Measurements from ENCODE around the gene SLC35F2. TPM values are rescaled to one million over a fixed set of nuclear protein-coding genes. Genes with fewer than 3 reads are reported as not detected.

SLC35F2 gene
- total and polyA plus RNA-seq, 2 of the 13 experiments (the other 11 are each of a cell fraction or from before 2014, with no cell fraction given): 5.8 to 20.3 TPM

- no peak for ATAC-seq
- no peak for TF ChIP-seq NONO (IDR thresholded peaks at IDR 0.05)
- no peak for TF ChIP-seq NONO (CRISPR knock-in tag; conservative IDR thresholded peaks at IDR 0.05)
- no peak for TF ChIP-seq SCMH1 (CRISPR knock-in tag; IDR thresholded peaks at IDR 0.05; ENCODE audit: borderline replicate concordance)
- no peak for TF ChIP-seq TSC22D2 (CRISPR knock-in tag; IDR thresholded peaks at IDR 0.05; ENCODE audit: borderline replicate concordance)
- no peak for TF ChIP-seq AHR (CRISPR knock-in tag; IDR thresholded peaks at IDR 0.05)
- no peak for TF ChIP-seq ZNF280B (CRISPR knock-in tag; IDR thresholded peaks at IDR 0.05; ENCODE audit: borderline replicate concordance)
- TF ChIP-seq RCOR2 (CRISPR knock-in tag; IDR thresholded peaks at IDR 0.05): no peak
- TF ChIP-seq HNRNPL (IDR thresholded peaks at IDR 0.05; ENCODE audit: low read depth, low read length): no peak
- no peak for TF ChIP-seq ZNF660 (CRISPR knock-in tag; IDR thresholded peaks at IDR 0.05; ENCODE audit: borderline replicate concordance, low read depth)
- no peak for TF ChIP-seq TP53 (CRISPR knock-in tag; conservative IDR thresholded peaks at IDR 0.05)
- TF ChIP-seq ZBTB2 (CRISPR knock-in tag; IDR thresholded peaks at IDR 0.05; ENCODE audit: low read depth): no peak
- no peak for TF ChIP-seq RBM22 (optimal IDR thresholded peaks at IDR 0.05; ENCODE audit: low read length)
- TF ChIP-seq SRF (IDR thresholded peaks at IDR 0.05; ENCODE audit: low read depth, low read length): no peak
- TF ChIP-seq ZNF510 (CRISPR knock-in tag; IDR thresholded peaks at IDR 0.05; ENCODE audit: low read depth): no peak
- no peak for TF ChIP-seq FIP1L1 (IDR thresholded peaks at IDR 0.05; ENCODE audit: borderline replicate concordance, insufficient read depth, low read depth, low read length)
- no peak for TF ChIP-seq HNRNPH1 (optimal IDR thresholded peaks at IDR 0.05; ENCODE audit: low read depth, low read length)
- TF ChIP-seq SP4 (CRISPR knock-in tag; IDR thresholded peaks at IDR 0.05): no peak
- no peak for TF ChIP-seq PBX2 (CRISPR knock-in tag; IDR thresholded peaks at IDR 0.05)
- no peak for TF ChIP-seq ZNF496 (CRISPR knock-in tag; IDR thresholded peaks at IDR 0.05; ENCODE audit: insufficient replicate concordance)
These were observed 23.6 kb downstream of the SLC35F2 start for GRCh38 chr11:107834995-107835394.

More at GRCh38 chr11:107834995-107835394, 23.6 kb downstream of the SLC35F2 start:
- Histone ChIP-seq H4K20me1 (ENCODE audit: insufficient read depth, low read length) (no peaks in the 10 kb centered on the region), H3K79me2 (ENCODE audit: insufficient read depth, low read length) (peaks cover 2% of the 10 kb centered on the region), H3K9ac (ENCODE audit: insufficient read depth, low read depth, low read length) (no peak overlapping the region), H3K36me3 (replicated peaks in 1 of 2; ENCODE audit: control insufficient read depth in 1 of 2, insufficient read depth in 2 of 2, low read length in 2 of 2) (no peaks in the 10 kb centered on the region), H3K27me3 (ENCODE audit: control insufficient read depth in 1 of 2, insufficient read depth in 2 of 2, low read length in 2 of 2) (no peaks in the 10 kb centered on the region), H3K4me1 (ENCODE audit: insufficient read depth, low read length) (peaks cover 12% of the 10 kb centered on the region), H3K27ac (ENCODE audit: extremely low read length, insufficient read depth, low read length) (no peak overlapping the region), H3K9me3 (ENCODE audit: low read length) (no peaks in the 10 kb centered on the region), H3K4me2 (ENCODE audit: low read depth, low read length) (no peak overlapping the region), H3K4me3 (replicated peaks in 1 of 3; ENCODE audit: insufficient read depth in 1 of 3, low read depth in 2 of 3, low read length in 3 of 3) (no peak overlapping the region), H2AFZ (ENCODE audit: low read length) (no peak overlapping the region)
- no TSS peak for BruUV-seq (replicated peaks)
- FAIRE-seq (no peak), DNase-seq (ENCODE audit: low spot score) (no peak)
- intact Hi-C loops (cut with micrococcal nuclease; ENCODE audit: unreplicated experiment) (no loop called here), in situ Hi-C loops (cut with HindIII; ENCODE audit: extremely low pct_ligation_motif_present, low pct_unique_long_range_greater_than_20kb) (no loop called here)
- CTCF ChIA-PET (ENCODE audit: low intra/inter-chr PET ratio, low total read pairs): no interaction called here
- POLR2A ChIA-PET: no interaction called here
- WGBS (ENCODE audit: low lambda C conversion rate): 76% methylated on average over 6 of the region's 6 CpGs

Data from HepG2 (cell line).